Endothelial cell of umbilical vein (primary cell): Measurements from ENCODE around the gene CSTA. TPM values are rescaled to one million over a fixed set of nuclear protein-coding genes. Genes with fewer than 3 reads are reported as not detected.
"Not testable (repeated sequence)": the region's sequence is repeated elsewhere in the genome, so short reads cannot be mapped to it uniquely, and the experiment has no call there.

Experiments
- BruUV-seq: library from RNA; stranded (reverse); fragments of 400-500 nt; replicated peaks from 2 replicates; lab custom pipeline; 2021; lab: Mats Ljungman, UMichigan
- CTCF ChIA-PET: fragments of 300-600, 350-600 bp; sonication (Branson Sonifier 250); formaldehyde crosslinking; loops from one replicate; lab custom pipeline; 2021; ENCODE audit warnings: antibody characterized with exemption, inconsistent platforms; lab: Charles Lee
- POLR2A ChIA-PET: fragments of 300-600, 350-600 bp; sonication (Branson Sonifier 250); formaldehyde crosslinking; loops from one replicate; lab custom pipeline; 2021; ENCODE audit warnings: antibody characterized with exemption, inconsistent platforms; lab: Charles Lee
- DNase-seq: peaks from one replicate; pipeline ENCODE4 v3.0.0-alpha.2; 2011; ENCODE audit warnings: low read depth, low spot score
- FAIRE-seq: peaks from 2 replicates; lab custom pipeline; 2011; peaks lifted over from hg19 to GRCh38; lab: Jason Lieb, UNC
- H2AFZ ChIP-seq: 2 replicates; pipeline ENCODE4 v1.6.0; 2012; ENCODE audit warnings: low read depth, low read length, control low read depth, inconsistent platforms
- H3K27ac ChIP-seq: 2 replicates; pipeline ENCODE4 v1.5.1; 2011; ENCODE audit warnings: low read depth, mild to moderate bottlenecking, control low read depth, low read length, moderate library complexity; ENCODE audit not compliant: insufficient read depth
- H3K27me3 ChIP-seq, 2 experiments: 2 replicates each; pipeline versions ENCODE4 v1.6.0 to v1.6.1; 2011; ENCODE audit warnings: low read length in 2 of 2, mixed read lengths in 1 of 2; ENCODE audit not compliant: control insufficient read depth in 2 of 2, insufficient read depth in 2 of 2
- H3K36me3 ChIP-seq, 2 experiments: 2 replicates in 1 of 2; 3 replicates in 1 of 2; pipeline ENCODE4 v1.5.1; 2011; ENCODE audit warnings: low read length in 2 of 2, mild to moderate bottlenecking in 1 of 2, moderate library complexity in 1 of 2; ENCODE audit not compliant: control insufficient read depth in 2 of 2, insufficient read depth in 2 of 2; ENCODE audit errors: extremely low read depth in 1 of 2
- H3K4me1 ChIP-seq: 3 replicates; pipeline ENCODE4 v1.5.1; 2011; ENCODE audit warnings: mild to moderate bottlenecking, low read length; ENCODE audit not compliant: control insufficient read depth, insufficient read depth; ENCODE audit errors: extremely low read depth
- H3K4me2 ChIP-seq: 2 replicates; pipeline ENCODE4 v1.6.1; 2011; ENCODE audit warnings: low read length, control low read depth, mixed read lengths; ENCODE audit not compliant: insufficient read depth
- H3K4me3 ChIP-seq, 3 experiments: fragments of 200-600 bp in 1 of 3; sonication (generic), shearing (Covaris generic) in 1 of 3; replicated peaks in 1 of 3; 2 replicates each; pipeline ENCODE4 v1.5.1; 2011 to 2016; ENCODE audit warnings: control low read depth in 3 of 3, low read length in 3 of 3, mild to moderate bottlenecking in 2 of 3, inconsistent platforms in 1 of 3, low read depth in 1 of 3, moderate library complexity in 1 of 3; ENCODE audit not compliant: insufficient read depth in 1 of 3
- H3K79me2 ChIP-seq: 2 replicates; pipeline ENCODE4 v1.6.0; 2012; ENCODE audit warnings: low read length, inconsistent platforms; ENCODE audit not compliant: control insufficient read depth, insufficient read depth
- H3K9ac ChIP-seq: replicated peaks from 2 replicates; pipeline ENCODE3; 2011; ENCODE audit warnings: low read length, control low read depth; ENCODE audit not compliant: insufficient read depth; ENCODE audit errors: extremely low read depth
- H3K9me1 ChIP-seq: replicated peaks from 3 replicates; pipeline ENCODE4 v1.6.0; 2011; ENCODE audit warnings: mild to moderate bottlenecking, low read length; ENCODE audit not compliant: control insufficient read depth, insufficient read depth; ENCODE audit errors: extremely low read depth
- H3K9me3 ChIP-seq: replicated peaks from 2 replicates; pipeline ENCODE4 v1.5.1; 2012; ENCODE audit warnings: low read length, inconsistent platforms; ENCODE audit not compliant: control insufficient read depth, insufficient read depth
- H4K20me1 ChIP-seq: replicated peaks from 2 replicates; pipeline ENCODE3; 2011; ENCODE audit warnings: mild to moderate bottlenecking, low read length; ENCODE audit not compliant: control insufficient read depth, insufficient read depth; ENCODE audit errors: extremely low read depth
- FOS ChIP-seq: IDR thresholded peaks from 2 replicates; pipeline ENCODE4 v1.6.1; 2011; ENCODE audit warnings: mild to moderate bottlenecking, low read length, moderate library complexity, borderline replicate concordance; ENCODE audit not compliant: insufficient read depth
- POLR2AphosphoS5 ChIP-seq: IDR thresholded peaks from 2 replicates; pipeline ENCODE4 v1.6.1; 2012; ENCODE audit warnings: low read depth, mild to moderate bottlenecking, control low read depth, low read length, moderate library complexity; ENCODE audit not compliant: insufficient read depth
- dilution Hi-C: fragments of 300-500 bp; cut with MboI; formaldehyde crosslinking; loops from one replicate; pipeline ENCODE4 v1.15.0; 2019; ENCODE audit warnings: low sequenced_read_pairs; ENCODE audit not compliant: extremely low pct_ligation_motif_present
- intact Hi-C: fragments of 100-400 bp; cut with micrococcal nuclease; formaldehyde crosslinking; loops from one replicate; pipeline ENCODE4 v1.10.0; 2022
- polyA plus RNA-seq, 4 experiments: library from polyadenylated mRNA; depleted of rRNA in 3 of 4; stranded (reverse) in 3 of 4; unstranded in 1 of 4; fragments of >200 nt; gene quantifications; 2 replicates each; pipeline versions ENCODE4 v1.2.1 to v1.2.3, GENCODE V29; 2011 to 2012; ENCODE audit warnings: missing spikeins in 1 of 4
- total RNA-seq: library from RNA; stranded (reverse); gene quantifications from 2 replicates; pipeline ENCODE4 v1.2.3, GENCODE V29; 2021

Gene CSTA
- total and polyA plus RNA-seq, 2 donors (not counting 3 experiments of a cell fraction or from before 2014, with no cell fraction given), result not detected

DNA sequence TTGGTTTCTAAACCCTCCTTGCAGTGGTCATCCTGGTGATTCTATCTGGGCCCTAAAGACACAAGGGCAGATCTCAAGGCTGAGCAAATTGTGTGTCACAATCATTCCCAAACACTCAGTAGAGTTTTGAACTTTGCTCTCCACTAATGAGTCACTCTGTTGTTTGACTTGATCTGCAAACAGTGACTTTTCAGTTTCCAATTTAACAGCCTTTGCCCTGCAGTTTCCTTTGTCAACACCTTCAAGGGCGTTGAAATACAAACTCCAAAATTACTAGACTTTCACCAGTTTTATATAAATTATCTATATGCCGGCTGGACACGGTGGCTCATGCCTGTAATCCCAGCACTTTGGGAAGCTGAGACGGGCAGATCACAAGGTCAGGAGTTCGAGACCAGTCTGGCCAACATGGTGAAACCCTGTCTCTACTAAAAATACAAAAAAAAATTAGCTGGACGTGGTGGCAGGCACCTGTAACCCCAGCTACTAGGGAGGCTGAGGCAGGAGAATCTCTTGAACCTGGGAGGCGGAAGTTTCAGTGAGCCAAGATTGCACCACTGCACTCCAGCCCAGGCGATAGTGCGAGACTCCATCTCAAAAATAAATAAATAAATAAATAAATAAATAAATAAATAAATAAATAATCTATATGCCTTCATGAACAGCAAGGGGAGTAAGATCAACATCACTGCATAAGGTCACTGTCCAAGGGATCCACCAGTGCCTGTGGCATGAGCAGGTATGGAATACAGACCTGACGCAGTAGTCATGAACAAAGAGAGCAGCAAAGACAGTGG, 40.7 kb downstream of the CSTA start:
- POLR2A ChIA-PET, H3K79me2 ChIP-seq, H3K4me1 ChIP-seq, dilution Hi-C loops, H4K20me1 ChIP-seq, BruUV-seq, CTCF ChIA-PET, H3K9me3 ChIP-seq, H3K4me2 ChIP-seq, intact Hi-C loops, H3K4me3 ChIP-seq, H3K9ac ChIP-seq, H3K9me1 ChIP-seq, H3K36me3 ChIP-seq, H3K27me3 ChIP-seq, H2AFZ ChIP-seq, H3K27ac ChIP-seq, FAIRE-seq: not testable (repeated sequence)
- peak; percentile 32 for DNase-seq
- TF ChIP-seq FOS, result peak; percentile 37

DNA sequence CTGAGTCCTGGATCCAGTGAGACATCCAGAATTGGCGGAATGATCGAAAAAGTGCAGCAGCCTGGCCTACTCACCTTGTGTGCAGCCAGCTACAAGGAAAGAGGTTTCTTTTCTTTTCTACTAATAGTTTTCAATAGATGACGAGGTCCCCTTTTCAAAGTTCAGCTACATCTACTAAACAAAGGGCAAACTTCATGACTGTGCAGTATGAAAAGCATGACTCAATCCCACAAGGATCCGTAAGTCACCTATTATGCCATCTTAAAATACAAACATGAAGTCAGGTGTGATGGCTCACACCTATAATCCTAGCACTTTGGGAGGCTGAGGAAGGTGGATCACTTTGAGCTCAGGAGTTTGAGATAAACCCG, 41.3 kb downstream of the CSTA start:
- Histone ChIP-seq H3K79me2 (no peaks in the 10 kb centered on the region), H4K20me1 (no peaks in the 10 kb centered on the region), H3K4me1 (no peaks in the 10 kb centered on the region), H3K9me3 (no peaks in the 10 kb centered on the region), H3K9me1 (no peaks in the 10 kb centered on the region), H3K36me3 (peaks cover 0 to 7% of the 10 kb centered on the region in 2 experiments), H3K27me3 (no peaks in the 10 kb centered on the region), H3K4me2 (no peak overlapping the region), H3K4me3 (no peak overlapping the region), H3K9ac (no peak overlapping the region), H2AFZ (no peak overlapping the region), H3K27ac (no peak overlapping the region)
- TF ChIP-seq FOS (no peak), POLR2AphosphoS5 (no peak)
- DNase-seq (no peak), FAIRE-seq (no peak)
- POLR2A ChIA-PET, result no interaction called here
- dilution Hi-C loops, result no loop called here
- intact Hi-C loops, result no loop called here
- BruUV-seq, result no TSS peak
- CTCF ChIA-PET, result no interaction called here
